Gastrocnemius medialis (tissue), 4 donors: ENCODE measurements around the gene RAB14. TPM values are rescaled to one million over a fixed set of nuclear protein-coding genes. Genes with fewer than 3 reads are reported as not detected.

ENCODE experiments used
- ATAC-seq, 2 donors: fragments of 150-250 bp; one replicate each; pipeline ENCODE4 v1.9.1; 2016
- DNase-seq, 2 donors: peaks; one replicate each; pipeline ENCODE4 v3.0.0-alpha.2; 2019
- H3K27ac ChIP-seq, 4 donors: fragments of 200-600 bp; sonication (generic); 1 replicate in 1 of 4; 2 replicates in 3 of 4; pipeline ENCODE4 v1.5.1; 2016 to 2018; ENCODE audit warnings: mild to moderate bottlenecking in 2 of 4, moderate library complexity in 1 of 4
- H3K27me3 ChIP-seq, 3 donors: fragments of 200-600 bp; sonication (generic) in 2 of 3; 1 replicate in 1 of 3; 2 replicates in 2 of 3; pipeline versions ENCODE4 v1.5.1 to v1.6.0; 2016 to 2019; ENCODE audit warnings: mild to moderate bottlenecking in 1 of 3, moderate library complexity in 1 of 3
- H3K36me3 ChIP-seq, 2 donors: fragments of 200-600 bp; sonication (generic) in 1 of 2; one replicate each; pipeline ENCODE4 v1.5.1; 2017 to 2018
- H3K4me1 ChIP-seq, 2 donors: fragments of 200-600 bp; sonication (generic) in 1 of 2; one replicate each; pipeline ENCODE4 v1.5.1; 2016 to 2017; ENCODE audit warnings: mild to moderate bottlenecking in 2 of 2
- H3K4me3 ChIP-seq, 4 donors: fragments of 200-600 bp; sonication (generic) in 3 of 4; 1 replicate in 1 of 4; 2 replicates in 3 of 4; pipeline ENCODE4 v1.5.1; 2016 to 2019; ENCODE audit warnings: mild to moderate bottlenecking in 2 of 4
- H3K9me3 ChIP-seq, 3 donors: fragments of 200-600 bp; sonication (generic) in 2 of 3; 1 replicate in 1 of 3; 2 replicates in 2 of 3; pipeline ENCODE4 v1.5.1; 2016 to 2019
- POLR2A ChIP-seq, 2 donors: fragments of 450-650 bp; IDR thresholded peaks; one replicate each; pipeline ENCODE4 v1.6.1; 2017; ENCODE audit warnings: antibody characterized with exemption in 2 of 2, mild to moderate bottlenecking in 2 of 2, moderate library complexity in 2 of 2
- in situ Hi-C, 4 donors: fragments of 200-750 bp; cut with MboI; loops; one replicate each; pipeline versions ENCODE4 v1.15.0 to v1.8.0; 2017; ENCODE audit warnings: low sequenced_read_pairs in 4 of 4
- intact Hi-C: fragments of 100-400 bp; cut with DNase I; formaldehyde crosslinking; loops from one replicate; pipeline ENCODE4 v1.15.1; 2023; ENCODE audit warnings: low total_unique reads
- total RNA-seq, 4 donors: library from RNA; depleted of rRNA; stranded (reverse); fragments of >200 nt; gene quantifications; one replicate each; pipeline versions ENCODE4 v1.1.0 to v1.2.3, GENCODE V29; 2016
- TF ChIP-seq, protein P1 (sequence below), 5 experiments: fragments of 450-650 bp in 3 of 5; fragments of 200-600 bp in 2 of 5; sonication (generic) in 2 of 5; IDR thresholded peaks in 4 of 5; conservative IDR thresholded peaks in 1 of 5; 1 replicate in 4 of 5; 2 replicates in 1 of 5; pipeline ENCODE4 v1.5.1; 2016 to 2019; ENCODE audit warnings: antibody characterized with exemption in 5 of 5, mild to moderate bottlenecking in 3 of 5, moderate library complexity in 3 of 5

Gene RAB14
- total RNA-seq, 4 donors from 2014 or later, result 18.7 to 26.8 (median 19.5) TPM

DNA sequence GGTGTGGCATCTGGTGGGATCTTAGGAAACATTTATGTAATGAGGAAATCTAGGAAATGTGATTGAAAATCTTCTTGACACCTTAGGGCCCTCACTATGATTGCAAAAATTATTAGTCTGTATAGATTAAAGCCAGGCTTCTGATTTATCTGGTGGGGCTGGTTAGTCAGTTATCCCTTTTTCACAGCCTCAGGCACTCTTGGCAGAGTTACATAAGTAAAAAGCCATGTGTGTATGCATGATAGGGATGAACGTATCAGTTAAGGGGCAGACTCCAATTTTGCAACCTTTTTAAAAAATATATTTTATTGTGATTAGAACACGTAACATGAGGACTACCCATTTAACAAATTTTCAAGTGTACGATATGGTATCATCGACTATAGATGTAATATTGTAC is 30.6 kb upstream of the RAB14 start:
- in situ Hi-C loops (no loop called here), intact Hi-C loops (no loop called here)
- Histone ChIP-seq H3K27ac (no peak overlapping the region), H3K36me3 (no peaks in the 10 kb centered on the region), H3K4me3 (no peak overlapping the region), H3K4me1 (no peaks in the 10 kb centered on the region), H3K9me3 (no peaks in the 10 kb centered on the region), H3K27me3 (no peaks in the 10 kb centered on the region)
- TF ChIP-seq POLR2A (IDR thresholded peaks at IDR 0.05), result no peak
- TF ChIP-seq, protein P1, sequence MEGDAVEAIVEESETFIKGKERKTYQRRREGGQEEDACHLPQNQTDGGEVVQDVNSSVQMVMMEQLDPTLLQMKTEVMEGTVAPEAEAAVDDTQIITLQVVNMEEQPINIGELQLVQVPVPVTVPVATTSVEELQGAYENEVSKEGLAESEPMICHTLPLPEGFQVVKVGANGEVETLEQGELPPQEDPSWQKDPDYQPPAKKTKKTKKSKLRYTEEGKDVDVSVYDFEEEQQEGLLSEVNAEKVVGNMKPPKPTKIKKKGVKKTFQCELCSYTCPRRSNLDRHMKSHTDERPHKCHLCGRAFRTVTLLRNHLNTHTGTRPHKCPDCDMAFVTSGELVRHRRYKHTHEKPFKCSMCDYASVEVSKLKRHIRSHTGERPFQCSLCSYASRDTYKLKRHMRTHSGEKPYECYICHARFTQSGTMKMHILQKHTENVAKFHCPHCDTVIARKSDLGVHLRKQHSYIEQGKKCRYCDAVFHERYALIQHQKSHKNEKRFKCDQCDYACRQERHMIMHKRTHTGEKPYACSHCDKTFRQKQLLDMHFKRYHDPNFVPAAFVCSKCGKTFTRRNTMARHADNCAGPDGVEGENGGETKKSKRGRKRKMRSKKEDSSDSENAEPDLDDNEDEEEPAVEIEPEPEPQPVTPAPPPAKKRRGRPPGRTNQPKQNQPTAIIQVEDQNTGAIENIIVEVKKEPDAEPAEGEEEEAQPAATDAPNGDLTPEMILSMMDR (IDR thresholded peaks at IDR 0.05 in 4 of 5, conservative IDR thresholded peaks at IDR 0.05 in 1 of 5), result no peak
- ATAC-seq (no peak), DNase-seq (no peak)

DNA sequence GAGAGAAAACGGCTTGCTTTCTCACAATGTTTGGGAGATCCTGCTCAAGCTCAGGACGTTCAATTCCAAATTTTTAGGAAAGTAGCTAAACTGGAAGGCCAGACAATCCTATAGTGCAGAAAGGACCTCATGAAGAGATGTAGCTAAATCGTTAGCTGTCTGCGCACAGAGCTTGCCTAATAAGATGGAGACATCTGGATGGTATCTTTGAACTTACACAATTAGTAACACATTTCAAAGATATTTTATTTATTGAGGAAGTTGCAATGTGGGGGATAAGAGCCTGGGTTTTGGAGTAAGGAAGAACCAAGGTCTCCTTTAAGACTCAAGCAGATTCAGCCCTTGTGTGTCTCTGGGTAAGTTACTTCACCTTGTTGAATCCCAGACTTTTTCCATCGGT is 28.6 kb upstream of the RAB14 start:
- Histone ChIP-seq H3K36me3 (no peaks in the 10 kb centered on the region), H3K9me3 (no peaks in the 10 kb centered on the region), H3K4me1 (no peaks in the 10 kb centered on the region), H3K27ac (no peak overlapping the region), H3K27me3 (no peaks in the 10 kb centered on the region), H3K4me3 (no peak overlapping the region)
- TF ChIP-seq POLR2A (IDR thresholded peaks at IDR 0.05), result no peak
- TF ChIP-seq, protein P1 (IDR thresholded peaks at IDR 0.05 in 4 of 5, conservative IDR thresholded peaks at IDR 0.05 in 1 of 5), result no peak
- DNase-seq, result no peak
- no peak for ATAC-seq
- intact Hi-C loops, result no loop called here
- in situ Hi-C loops, result no loop called here

DNA sequence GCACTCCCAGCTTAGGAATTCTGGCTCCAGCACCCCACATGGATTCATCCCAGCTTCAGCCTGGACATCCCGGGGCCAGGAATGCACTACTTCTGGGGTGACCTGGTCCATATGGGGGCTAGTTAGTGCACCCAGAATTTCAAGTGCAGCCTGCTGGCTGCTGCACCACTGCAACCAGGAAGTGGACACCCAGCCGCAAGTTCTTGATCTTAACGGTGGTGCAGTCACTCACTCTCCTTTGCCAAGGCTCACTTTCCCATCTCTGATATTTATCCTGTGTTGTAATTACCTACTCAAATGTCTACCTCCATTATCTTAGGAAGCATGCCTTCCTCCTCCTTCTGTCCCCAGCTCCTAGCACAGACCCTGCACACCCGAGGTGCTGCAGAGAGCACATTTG is 26.2 kb upstream of the RAB14 start:
- in situ Hi-C loops (no loop called here), intact Hi-C loops (no loop called here)
- no peak overlapping the region for H3K4me3 ChIP-seq
- ATAC-seq, result no peak
- TF ChIP-seq, protein P1 (IDR thresholded peaks at IDR 0.05 in 4 of 5, conservative IDR thresholded peaks at IDR 0.05 in 1 of 5), result no peak
- no peak for TF ChIP-seq POLR2A (IDR thresholded peaks at IDR 0.05)
- H3K27me3 ChIP-seq, result no peaks in the 10 kb centered on the region
- H3K4me1 ChIP-seq, result no peaks in the 10 kb centered on the region
- no peak for DNase-seq
- no peaks in the 10 kb centered on the region for H3K36me3 ChIP-seq
- H3K27ac ChIP-seq, result no peak overlapping the region
- H3K9me3 ChIP-seq, result no peaks in the 10 kb centered on the region

DNA sequence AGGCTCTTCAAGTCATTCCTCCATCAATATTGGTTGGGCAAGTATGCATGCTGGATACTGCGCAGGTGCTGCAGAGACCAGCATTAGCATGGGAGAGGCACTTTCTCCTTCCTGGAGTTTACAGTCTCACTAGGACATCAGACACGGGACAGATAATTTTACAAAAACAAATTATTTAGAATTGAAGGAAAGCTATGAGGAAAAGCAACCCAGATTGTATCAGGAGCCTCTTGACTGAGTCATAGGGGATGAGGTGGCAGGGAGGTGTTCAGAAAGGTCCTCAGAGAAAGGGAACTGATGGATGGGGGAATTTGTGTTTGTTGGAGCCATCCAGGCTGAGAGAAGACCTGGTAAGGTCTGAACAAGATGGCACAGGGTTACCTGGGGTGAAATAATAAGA is 24.5 kb upstream of the RAB14 start:
- H3K9me3 ChIP-seq, result no peaks in the 10 kb centered on the region
- in situ Hi-C loops (no loop called here), intact Hi-C loops (no loop called here)
- TF ChIP-seq, protein P1 (IDR thresholded peaks at IDR 0.05 in 4 of 5, conservative IDR thresholded peaks at IDR 0.05 in 1 of 5), result no peak
- TF ChIP-seq POLR2A (IDR thresholded peaks at IDR 0.05), result no peak
- no peaks in the 10 kb centered on the region for H3K4me1 ChIP-seq
- H3K27ac ChIP-seq, result no peak overlapping the region
- no peak overlapping the region for H3K4me3 ChIP-seq
- ATAC-seq (no peak), DNase-seq (no peak)
- H3K27me3 ChIP-seq, result no peaks in the 10 kb centered on the region
- H3K36me3 ChIP-seq, result no peaks in the 10 kb centered on the region

DNA sequence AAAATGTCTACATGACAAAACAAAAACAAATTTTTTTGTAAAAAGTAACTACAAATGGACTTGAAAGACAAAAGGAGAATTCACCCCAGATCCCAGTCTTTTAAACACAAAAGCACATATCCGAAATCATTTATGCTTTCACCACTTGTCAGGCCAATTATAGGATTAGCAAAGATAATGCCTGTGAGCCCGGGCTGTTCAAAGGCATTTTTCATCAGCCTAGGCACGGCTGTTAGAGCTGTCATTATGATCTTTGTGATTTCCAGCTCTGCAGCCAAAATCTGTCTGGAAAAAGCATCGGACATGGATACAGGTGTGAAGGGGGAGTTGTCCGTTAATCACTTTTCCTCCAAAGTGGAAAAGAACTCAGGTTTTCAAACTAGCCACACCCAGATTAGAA is 23.6 kb upstream of the RAB14 start:
- Histone ChIP-seq H3K4me1 (no peaks in the 10 kb centered on the region), H3K27me3 (no peaks in the 10 kb centered on the region), H3K9me3 (no peaks in the 10 kb centered on the region), H3K27ac (no peak overlapping the region), H3K4me3 (no peak overlapping the region), H3K36me3 (no peaks in the 10 kb centered on the region)
- TF ChIP-seq, protein P1 (IDR thresholded peaks at IDR 0.05 in 4 of 5, conservative IDR thresholded peaks at IDR 0.05 in 1 of 5), result no peak
- no peak for TF ChIP-seq POLR2A (IDR thresholded peaks at IDR 0.05)
- no peak for DNase-seq
- in situ Hi-C loops (no loop called here), intact Hi-C loops (no loop called here)
- ATAC-seq, result no peak
